Keratinocyte (primary cell): ENCODE results near the gene OR13C3. TPM values are rescaled to one million over a fixed set of nuclear protein-coding genes. Genes with fewer than 3 reads are reported as not detected.

Experiments used
- DNase-seq: peaks from one replicate; pipeline ENCODE4 v3.0.0-alpha.2; 2011; ENCODE audit warnings: low read depth, missing footprints, low spot score
- FAIRE-seq: peaks from 2 replicates; lab custom pipeline; 2011; peaks lifted over from hg19 to GRCh38; lab: Jason Lieb, UNC
- H2AFZ ChIP-seq: 2 replicates; pipeline ENCODE4 v1.6.0; 2012; ENCODE audit warnings: low read length, control low read depth, inconsistent platforms; ENCODE audit not compliant: control insufficient read depth
- H3K27ac ChIP-seq: 2 replicates; pipeline ENCODE4 v1.5.1; 2011; ENCODE audit warnings: low read length; ENCODE audit not compliant: control insufficient read depth, insufficient read depth
- H3K27me3 ChIP-seq: 3 replicates; pipeline ENCODE4 v1.6.0; 2011; ENCODE audit warnings: low read length; ENCODE audit not compliant: control insufficient read depth, insufficient read depth; ENCODE audit errors: extremely low read depth
- H3K36me3 ChIP-seq, 2 experiments: 2 replicates in 1 of 2; 3 replicates in 1 of 2; pipeline ENCODE4 v1.5.1; 2011; ENCODE audit warnings: low read length in 2 of 2, mild to moderate bottlenecking in 1 of 2; ENCODE audit not compliant: control insufficient read depth in 2 of 2, insufficient read depth in 2 of 2; ENCODE audit errors: extremely low read depth in 1 of 2
- H3K4me1 ChIP-seq: 3 replicates; pipeline ENCODE4 v1.5.1; 2011; ENCODE audit warnings: low read length; ENCODE audit not compliant: control insufficient read depth, insufficient read depth; ENCODE audit errors: extremely low read depth
- H3K4me2 ChIP-seq: 3 replicates; pipeline ENCODE4 v1.6.0; 2011; ENCODE audit warnings: low read depth, low read length; ENCODE audit not compliant: control insufficient read depth, insufficient read depth; ENCODE audit errors: extremely low read depth
- H3K4me3 ChIP-seq, 3 experiments: fragments of 200-600 bp in 1 of 3; sonication (generic) in 1 of 3; 2 replicates in 2 of 3; 3 replicates in 1 of 3; pipeline ENCODE4 v1.5.1; 2011 to 2016; ENCODE audit warnings: low read length in 3 of 3, mild to moderate bottlenecking in 3 of 3, control low read depth in 2 of 3, inconsistent platforms in 1 of 3, low read depth in 1 of 3, mixed read lengths in 1 of 3, mixed run types in 1 of 3, moderate library complexity in 1 of 3; ENCODE audit not compliant: control insufficient read depth in 2 of 3, insufficient read depth in 2 of 3; ENCODE audit errors: extremely low read depth in 1 of 3
- H3K79me2 ChIP-seq: 2 replicates; pipeline ENCODE4 v1.6.0; 2012; ENCODE audit warnings: low read length; ENCODE audit not compliant: control insufficient read depth, insufficient read depth
- H3K9ac ChIP-seq: 3 replicates; pipeline ENCODE4 v1.6.0; 2011; ENCODE audit warnings: low read length; ENCODE audit not compliant: control insufficient read depth, insufficient read depth; ENCODE audit errors: extremely low read depth
- H3K9me1 ChIP-seq: 3 replicates; pipeline ENCODE4 v1.6.0; 2011; ENCODE audit warnings: low read length; ENCODE audit not compliant: control insufficient read depth, insufficient read depth; ENCODE audit errors: extremely low read depth
- H3K9me3 ChIP-seq: 2 replicates; pipeline ENCODE4 v1.5.1; 2012; ENCODE audit warnings: low read depth, low read length; ENCODE audit not compliant: control insufficient read depth
- H4K20me1 ChIP-seq: 3 replicates; pipeline ENCODE4 v1.6.0; 2011; ENCODE audit warnings: low read length; ENCODE audit not compliant: control insufficient read depth, insufficient read depth; ENCODE audit errors: extremely low read depth
- CTCF ChIP-seq, 3 experiments: IDR thresholded peaks in 1 of 3; conservative IDR thresholded peaks in 1 of 3; optimal IDR thresholded peaks in 1 of 3; 2 replicates in 2 of 3; 3 replicates in 1 of 3; pipeline versions ENCODE3 to v1.5.1; 2011; ENCODE audit warnings: low read length in 3 of 3, mild to moderate bottlenecking in 3 of 3, moderate library complexity in 2 of 3, control low read depth in 1 of 3, inconsistent platforms in 1 of 3; ENCODE audit not compliant: insufficient read depth in 2 of 3; ENCODE audit errors: extremely low read depth in 1 of 3
- EZH2 ChIP-seq: IDR thresholded peaks from one replicate; pipeline ENCODE4 v1.6.1; 2012; ENCODE audit warnings: inconsistent platforms, mild to moderate bottlenecking, low read length, moderate library complexity
- dilution Hi-C: fragments of 300-500 bp; cut with MboI; formaldehyde crosslinking; loops from one replicate; pipeline ENCODE4 v1.7.0; 2020; ENCODE audit warnings: low sequenced_read_pairs; ENCODE audit not compliant: extremely low pct_ligation_motif_present
- polyA plus RNA-seq, 5 experiments: library from polyadenylated mRNA; depleted of rRNA in 3 of 5; stranded (reverse) in 3 of 5; stranded (forward) in 1 of 5; unstranded in 1 of 5; fragments of >200 nt; gene quantifications; 1 replicate in 1 of 5; 2 replicates in 3 of 5; 3 replicates in 1 of 5; pipeline versions ENCODE4 v1.2.1 to v1.2.3, GENCODE V29; 2011 to 2012; ENCODE audit warnings: missing spikeins in 2 of 5, low read depth in 1 of 5, low replicate concordance in 1 of 5

The OR13C3 gene
- polyA plus RNA-seq, 1 donor (not counting 4 experiments of a cell fraction or from before 2014, with no cell fraction given), result not detected

DNA sequence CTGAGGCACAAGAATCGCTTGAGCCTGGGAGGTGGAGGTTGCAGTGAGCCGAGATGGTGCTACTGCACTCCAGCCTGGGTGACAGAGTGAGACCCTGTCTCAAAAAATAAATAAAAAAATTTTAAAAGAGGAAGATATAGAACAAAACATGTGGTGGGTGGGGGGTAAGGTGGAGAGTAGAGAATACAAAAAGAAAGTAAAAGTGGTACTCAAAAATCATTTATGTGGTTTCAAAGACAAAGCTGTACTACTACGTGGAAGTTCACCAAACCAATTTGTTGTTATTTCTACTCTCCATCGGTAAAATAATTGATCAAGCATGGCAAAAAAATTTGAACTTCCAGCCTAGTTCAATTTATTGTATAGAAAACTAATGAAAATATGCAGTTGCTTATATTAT lies 8.0 kb upstream of the OR13C3 start:
- Histone ChIP-seq H3K9me1 (no peaks in the 10 kb centered on the region), H3K4me1 (no peaks in the 10 kb centered on the region), H3K36me3 (no peaks in the 10 kb centered on the region), H2AFZ (no peak overlapping the region), H3K4me2 (no peak overlapping the region), H3K79me2 (no peaks in the 10 kb centered on the region), H3K4me3 (no peak overlapping the region), H3K27me3 (no peaks in the 10 kb centered on the region), H3K27ac (no peak overlapping the region), H4K20me1 (no peaks in the 10 kb centered on the region), H3K9me3 (no peaks in the 10 kb centered on the region), H3K9ac (no peak overlapping the region)
- dilution Hi-C loops, result no loop called here
- no peak for DNase-seq
- TF ChIP-seq CTCF (optimal IDR thresholded peaks at IDR 0.05 in 1 of 3, IDR thresholded peaks at IDR 0.05 in 1 of 3, conservative IDR thresholded peaks at IDR 0.05 in 1 of 3; ENCODE audit: extremely low read depth in 1 of 3, insufficient read depth in 2 of 3, low read length in 3 of 3), result no peak
- TF ChIP-seq EZH2, result no peak
- no peak for FAIRE-seq

DNA sequence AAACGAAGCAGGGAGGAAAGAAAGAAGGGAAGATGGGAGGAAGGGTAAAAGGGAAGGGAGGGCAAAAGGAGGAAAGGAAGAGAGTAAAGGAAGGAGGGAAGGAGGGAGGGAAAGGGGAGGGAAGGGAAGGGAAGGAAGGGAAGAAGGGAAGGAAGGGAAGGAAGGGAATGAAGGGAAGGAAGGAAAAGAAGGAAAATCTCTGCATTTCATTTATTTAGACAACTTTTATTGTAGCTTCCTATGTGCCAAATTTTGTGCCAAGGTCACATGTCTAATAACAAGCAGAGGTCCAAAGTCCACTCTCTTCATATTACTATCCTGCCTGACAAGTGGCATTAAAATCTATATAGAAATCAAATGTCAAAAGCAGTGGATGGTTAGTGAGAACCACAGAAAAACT lies 2.6 kb upstream of the OR13C3 start:
- Histone ChIP-seq H4K20me1 (no peaks in the 10 kb centered on the region), H3K9me1 (no peaks in the 10 kb centered on the region), H3K9me3 (no peaks in the 10 kb centered on the region), H3K4me3 (no peak overlapping the region), H3K27me3 (no peaks in the 10 kb centered on the region), H3K4me2 (no peak overlapping the region), H3K4me1 (no peaks in the 10 kb centered on the region), H3K27ac (no peak overlapping the region), H3K36me3 (no peaks in the 10 kb centered on the region), H3K9ac (no peak overlapping the region), H2AFZ (no peak overlapping the region), H3K79me2 (no peaks in the 10 kb centered on the region)
- DNase-seq (no peak), FAIRE-seq (no peak)
- TF ChIP-seq EZH2, result no peak
- TF ChIP-seq CTCF (optimal IDR thresholded peaks at IDR 0.05 in 1 of 3, IDR thresholded peaks at IDR 0.05 in 1 of 3, conservative IDR thresholded peaks at IDR 0.05 in 1 of 3; ENCODE audit: extremely low read depth in 1 of 3, insufficient read depth in 2 of 3, low read length in 3 of 3), result no peak
- dilution Hi-C loops, result no loop called here
